SKM-1 treated with dmso at 0.1 percent for 144 hours (cell line): ENCODE results near the gene SAE1.
"Not testable (repeated sequence)": the region's sequence is repeated elsewhere in the genome, so short reads cannot be mapped to it uniquely, and the experiment has no call there.

Experiments used
- DNase-seq: peaks from one replicate; lab custom pipeline; 2025; ENCODE audit not compliant: unreplicated experiment; lab: John Stamatoyannopoulos, UW

The SAE1 gene

DNA sequence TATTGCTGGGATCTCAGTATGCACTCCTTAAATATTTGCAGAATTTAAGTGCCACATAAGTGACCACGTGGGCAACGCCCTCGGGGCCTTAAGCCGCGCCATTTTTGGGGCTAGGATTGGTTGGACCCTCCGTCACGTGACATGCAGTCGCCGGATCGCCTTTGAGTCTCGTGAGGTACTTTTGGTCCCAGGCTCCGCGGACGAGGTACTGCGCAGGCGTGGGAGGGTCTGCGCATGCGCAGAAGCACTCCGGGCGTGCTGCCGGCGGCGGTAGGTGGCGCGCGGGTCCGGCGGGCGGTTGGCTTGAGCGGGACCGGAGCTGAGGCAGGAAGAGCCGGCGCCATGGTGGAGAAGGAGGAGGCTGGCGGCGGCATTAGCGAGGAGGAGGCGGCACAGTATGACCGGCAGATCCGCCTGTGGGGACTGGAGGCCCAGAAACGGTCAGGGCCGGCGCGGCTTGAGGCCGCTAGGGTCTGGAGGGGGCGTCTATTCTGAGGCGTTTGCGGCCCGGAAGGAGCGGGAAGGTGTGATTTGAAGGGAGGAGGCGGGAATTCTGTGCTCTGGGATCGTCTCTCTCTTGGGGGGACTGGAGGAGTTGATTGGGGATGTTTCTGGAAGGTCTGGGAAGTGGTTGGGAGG, at the start of gene SAE1:
Gene SAE1 (plus strand): TSS at position 247 of the 639 bp plus-strand sequence. CDS start 96 bp downstream, at position 343.
- DNase-seq, result peak; percentile 78

- DNase-seq, result no peak
Measured at GRCh38 chr19:47081095-47081494, 49.5 kb upstream of the SAE1 start.

- DNase-seq, result no peak
Measured at GRCh38 chr19:47082493-47082892, 48.1 kb upstream of the SAE1 start.

- DNase-seq, result no peak
Measured at GRCh38 chr19:47084879-47085439, 45.7 kb upstream of the SAE1 start.

- no peak for DNase-seq
Measured at GRCh38 chr19:47086280-47086679, 44.4 kb upstream of the SAE1 start.

GRCh38 chr19:47089767-47090350, 40.8 kb upstream of the SAE1 start:
- no peak for DNase-seq

- no peak for DNase-seq
Measured at GRCh38 chr19:47093254-47093653, 37.4 kb upstream of the SAE1 start.

DNA sequence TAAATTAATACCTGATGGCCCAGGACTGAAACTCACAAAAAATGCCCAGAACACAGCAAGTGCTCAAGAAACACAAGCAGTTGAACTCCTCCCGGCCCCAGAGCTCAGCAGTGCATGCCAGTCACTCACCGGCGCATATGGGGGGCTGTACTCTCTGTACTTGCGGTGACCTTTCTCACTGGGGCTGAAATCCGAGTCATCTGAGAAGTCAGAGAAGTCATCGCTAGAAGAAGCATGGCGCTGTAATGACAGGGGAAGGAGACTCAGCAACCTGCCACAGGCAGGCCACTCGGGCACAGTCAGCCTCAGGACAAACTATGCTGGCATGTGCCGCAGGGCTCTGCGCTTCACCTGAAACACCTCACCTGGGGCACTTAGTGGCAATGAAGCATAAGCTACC, 36.8 kb upstream of the SAE1 start:
- no peak for DNase-seq

- no peak for DNase-seq
Measured at GRCh38 chr19:47094557-47095475, 35.8 kb upstream of the SAE1 start.

DNA sequence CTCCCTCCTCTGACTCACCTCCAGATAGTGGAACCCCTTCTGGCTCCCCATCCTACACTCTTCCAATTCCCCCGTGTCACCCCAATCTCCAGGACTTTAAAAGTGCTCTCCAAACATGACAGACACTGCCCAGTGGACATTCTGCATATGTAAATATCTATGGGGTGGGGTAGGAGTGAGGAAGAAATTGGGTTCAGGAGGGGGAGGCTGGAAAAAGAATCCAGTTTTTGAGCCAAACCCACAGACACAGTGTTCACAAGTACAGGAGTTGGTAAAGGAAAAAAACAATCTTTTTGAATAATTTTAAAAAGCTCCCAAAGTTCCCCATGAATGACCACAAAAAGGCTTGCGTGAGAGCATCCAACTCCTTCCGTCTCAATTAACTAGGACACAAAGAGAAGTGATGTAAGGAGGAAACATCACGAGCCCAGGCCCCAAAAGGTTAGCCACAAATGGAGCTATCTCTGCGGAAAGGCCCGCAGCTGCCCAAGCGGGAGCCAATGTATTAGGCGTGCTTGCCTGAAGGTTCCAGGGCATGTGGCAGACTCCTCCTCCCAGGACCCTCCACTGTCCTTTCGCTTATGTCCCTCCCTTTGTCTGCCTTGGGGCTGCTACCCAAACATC, 35.0 kb upstream of the SAE1 start:
- no peak for DNase-seq

- no peak for DNase-seq
Measured at GRCh38 chr19:47096100-47096704, 34.4 kb upstream of the SAE1 start.

GRCh38 chr19:47096721-47097120, 33.9 kb upstream of the SAE1 start:
- DNase-seq, result no peak

DNA sequence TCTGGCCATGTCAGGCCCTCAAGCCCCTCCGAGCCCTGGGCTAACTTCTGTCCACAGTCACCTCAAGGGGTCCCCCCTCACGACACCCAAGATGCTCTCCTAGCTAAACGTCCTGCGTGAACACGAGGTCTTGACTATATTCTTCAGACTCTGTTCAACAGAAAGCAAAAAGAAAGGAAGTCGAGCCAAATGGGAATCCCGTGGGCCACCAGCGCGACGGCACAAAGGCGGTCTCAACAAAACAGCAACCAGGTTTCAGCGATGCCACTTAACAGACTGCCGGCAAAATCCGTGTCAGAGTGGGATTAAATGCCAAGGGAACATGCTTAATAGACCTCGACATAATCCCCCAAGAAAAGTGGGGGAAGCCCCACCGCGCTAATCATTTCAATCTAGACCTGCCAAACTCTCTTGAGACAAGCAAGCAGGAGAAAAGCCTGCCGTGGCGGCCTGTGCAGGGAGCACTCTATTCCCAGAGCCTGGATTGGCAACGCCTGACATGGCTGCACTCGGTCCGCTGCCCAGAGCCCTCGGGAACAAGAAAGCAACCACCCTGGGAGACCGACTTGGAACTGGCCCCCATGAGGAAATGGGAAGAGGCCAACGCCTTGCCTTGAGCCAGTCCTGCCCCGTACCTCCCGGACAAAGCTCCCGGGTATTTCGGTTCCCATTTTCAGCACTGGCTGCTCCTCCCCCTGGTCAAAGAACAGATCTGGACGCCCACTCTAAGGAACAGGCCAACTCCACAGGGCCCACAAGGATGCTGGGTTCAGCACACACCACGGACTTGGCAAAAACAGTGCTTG, 33.0 kb upstream of the SAE1 start:
- DNase-seq, result no peak

DNA sequence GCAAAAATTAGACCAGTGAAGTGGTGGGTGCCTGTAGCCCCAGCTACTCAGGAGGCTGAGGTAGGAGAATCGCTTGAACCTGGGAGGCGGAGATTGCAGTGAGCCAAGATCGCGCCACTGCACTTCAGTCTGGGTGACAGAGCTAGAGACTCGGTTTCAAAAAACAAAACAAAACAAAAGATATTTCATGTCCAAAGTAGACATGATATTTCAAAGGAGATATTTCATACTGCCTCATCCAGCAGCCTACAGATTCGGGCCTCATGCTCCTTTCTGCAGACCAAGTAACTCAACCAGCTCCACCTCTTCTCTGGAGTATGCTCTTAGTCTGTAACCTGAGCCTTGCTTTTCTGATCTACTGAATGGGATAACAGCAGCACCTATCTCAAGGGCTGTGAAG, 32.0 kb upstream of the SAE1 start:
- no peak for DNase-seq

DNA sequence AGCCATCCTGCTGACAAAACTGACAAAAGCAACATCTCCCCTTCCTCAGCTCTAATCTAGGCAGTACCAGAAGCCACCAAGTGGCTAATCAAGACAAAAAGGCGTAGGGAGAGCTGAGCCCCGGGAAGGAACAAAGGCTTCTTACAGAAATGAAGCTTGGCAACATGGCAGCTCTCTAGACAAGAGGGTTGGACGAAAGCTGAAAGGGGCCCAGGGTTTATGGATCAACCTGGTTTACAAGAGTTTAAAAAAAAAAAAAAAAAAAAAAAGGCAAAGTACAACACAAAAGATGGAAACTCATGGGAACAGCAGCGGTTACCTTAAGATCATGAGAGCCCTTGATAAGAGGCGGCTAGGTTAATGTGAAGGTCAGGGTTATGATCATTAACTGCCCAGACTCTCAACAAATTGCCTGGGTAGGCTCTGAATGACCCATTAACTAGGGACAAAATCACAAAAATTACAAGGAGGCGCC, 31.0 kb upstream of the SAE1 start:
- no peak for DNase-seq

DNA sequence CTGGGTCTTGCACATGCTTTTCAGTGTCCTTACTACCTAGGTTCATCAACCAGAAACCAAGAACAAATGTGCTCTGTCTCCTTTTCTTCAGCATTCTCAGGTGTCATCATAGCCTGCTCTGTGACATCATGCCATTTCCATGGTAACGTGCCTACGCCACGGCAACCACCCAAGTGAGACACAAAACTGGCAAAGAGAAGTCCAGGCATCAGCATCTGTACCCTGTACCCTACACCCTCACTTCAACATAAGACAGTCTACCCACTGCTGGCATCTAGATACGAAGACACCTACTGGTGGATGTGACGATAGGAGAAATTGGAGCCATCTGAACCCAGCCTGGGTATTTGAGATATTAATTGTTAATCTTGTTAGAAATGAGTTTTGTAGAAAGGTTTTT, 30.3 kb upstream of the SAE1 start:
- DNase-seq, result no peak

DNA sequence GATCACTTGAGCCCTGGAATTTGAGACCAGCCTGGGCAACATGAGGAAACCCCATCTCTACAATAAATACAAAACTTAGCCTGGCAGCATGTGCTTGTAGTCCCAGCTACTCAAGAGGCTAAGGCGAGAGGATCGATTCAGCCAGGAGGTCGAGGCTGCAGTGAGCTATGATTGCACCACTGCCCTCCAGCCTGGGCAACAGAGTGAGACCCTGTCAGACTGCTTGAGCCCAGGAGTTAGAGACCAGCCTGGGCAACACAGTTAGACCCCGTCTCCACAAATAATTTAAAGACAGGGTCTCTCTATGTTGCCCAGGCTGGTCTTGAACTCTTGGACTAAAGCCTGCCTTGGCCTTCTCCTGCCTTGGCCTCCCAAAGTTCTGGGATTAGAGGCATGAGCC, 29.5 kb upstream of the SAE1 start:
- not testable (repeated sequence) for DNase-seq

- no peak for DNase-seq
Measured at GRCh38 chr19:47102346-47103060, 28.1 kb upstream of the SAE1 start.

- no peak for DNase-seq
Measured at GRCh38 chr19:47104680-47105079, 26.0 kb upstream of the SAE1 start.
